Right kidney (tissue), 9 donors: ENCODE measurements around the gene PIGW.

Experiments used
- DNase-seq: peaks from one replicate; pipeline ENCODE4 v3.0.0-alpha.2; 2016
- long read RNA-seq, 8 donors: transcript quantifications; one replicate each; lab custom pipeline, GENCODE V29; 2026

The PIGW gene, protein sequence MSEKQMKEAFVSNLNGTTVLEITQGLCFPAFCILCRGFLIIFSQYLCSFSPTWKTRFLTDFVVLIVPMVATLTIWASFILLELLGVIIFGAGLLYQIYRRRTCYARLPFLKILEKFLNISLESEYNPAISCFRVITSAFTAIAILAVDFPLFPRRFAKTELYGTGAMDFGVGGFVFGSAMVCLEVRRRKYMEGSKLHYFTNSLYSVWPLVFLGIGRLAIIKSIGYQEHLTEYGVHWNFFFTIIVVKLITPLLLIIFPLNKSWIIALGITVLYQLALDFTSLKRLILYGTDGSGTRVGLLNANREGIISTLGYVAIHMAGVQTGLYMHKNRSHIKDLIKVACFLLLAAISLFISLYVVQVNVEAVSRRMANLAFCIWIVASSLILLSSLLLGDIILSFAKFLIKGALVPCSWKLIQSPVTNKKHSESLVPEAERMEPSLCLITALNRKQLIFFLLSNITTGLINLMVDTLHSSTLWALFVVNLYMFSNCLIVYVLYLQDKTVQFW
- long read RNA-seq, donor 1, partial matches to known transcripts, result 5 of 10 reads
- long read RNA-seq, donor 1, other reads (novel, unspliced or antisense), result 0 of 10 reads
- long read RNA-seq, donor 2, partial matches to known transcripts, result 0 of 4 reads
- long read RNA-seq, donor 2, other reads (novel, unspliced or antisense), result 0 of 4 reads
- long read RNA-seq, donor 3, partial matches to known transcripts, result 0 of 2 reads
- long read RNA-seq, donor 3, other reads (novel, unspliced or antisense), result 0 of 2 reads
- long read RNA-seq, donor 4, partial matches to known transcripts, result 0 of 7 reads
- long read RNA-seq, donor 4, other reads (novel, unspliced or antisense), result 0 of 7 reads
- long read RNA-seq, donor 5, partial matches to known transcripts, result 0 of 6 reads
- long read RNA-seq, donor 5, other reads (novel, unspliced or antisense), result 0 of 6 reads
- long read RNA-seq, donor 6, partial matches to known transcripts, result 0 of 2 reads
- long read RNA-seq, donor 6, other reads (novel, unspliced or antisense), result 0 of 2 reads
- long read RNA-seq, donor 7, result 0 reads
- long read RNA-seq, donor 8, transcript PIGW-204 (2 exons, 2,312 nt), result major isoform, 5 of 7 reads
- long read RNA-seq, donor 8, partial matches to known transcripts, result 0 of 7 reads
- long read RNA-seq, donor 8, other reads (novel, unspliced or antisense), result 0 of 7 reads

GRCh38 chr17:36534840-36535668, at the start of gene PIGW, which contains the start of gene MYO19:
TSS of gene PIGW (plus strand) at chr17:36534987. CDS start at chr17:36537102, 2,115 bp downstream.
TSS of gene MYO19 (minus strand) at chr17:36534868. CDS start at chr17:36532538, 2,330 bp downstream.
- peak; percentile 98 for DNase-seq

- no peak for DNase-seq
Observed at GRCh38 chr17:36485027-36485426, 49.8 kb upstream of the PIGW start.

GRCh38 chr17:36485805-36486203, 49.0 kb upstream of the PIGW start:
- DNase-seq, result no peak

- peak; percentile 73 for DNase-seq
Observed at GRCh38 chr17:36486204-36487194, 48.3 kb upstream of the PIGW start, which contains the start of gene ZNHIT3. TSS of gene ZNHIT3 (plus strand) at chr17:36486681. CDS start at chr17:36486700, 19 bp downstream.

DNA sequence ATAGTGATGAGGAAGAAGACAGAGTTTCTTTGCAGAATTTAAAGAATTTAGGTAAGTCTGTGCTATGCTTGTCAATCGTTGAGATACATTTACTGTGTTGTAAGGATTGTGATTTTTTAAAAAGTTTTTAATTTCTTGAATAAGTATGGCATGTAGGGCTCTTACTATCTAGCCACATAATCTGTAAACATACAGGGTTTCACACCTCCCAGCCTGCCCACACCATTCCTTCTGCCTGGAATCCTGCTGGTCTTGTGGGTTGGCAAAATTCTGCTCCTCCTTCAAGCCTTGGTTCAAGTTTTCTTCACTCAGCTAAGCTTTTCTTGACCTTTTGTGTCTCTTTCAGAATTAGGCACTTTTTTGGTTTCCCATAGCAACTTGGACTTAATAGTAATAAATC, 40.8 kb upstream of the PIGW start:
- no peak for DNase-seq

DNA sequence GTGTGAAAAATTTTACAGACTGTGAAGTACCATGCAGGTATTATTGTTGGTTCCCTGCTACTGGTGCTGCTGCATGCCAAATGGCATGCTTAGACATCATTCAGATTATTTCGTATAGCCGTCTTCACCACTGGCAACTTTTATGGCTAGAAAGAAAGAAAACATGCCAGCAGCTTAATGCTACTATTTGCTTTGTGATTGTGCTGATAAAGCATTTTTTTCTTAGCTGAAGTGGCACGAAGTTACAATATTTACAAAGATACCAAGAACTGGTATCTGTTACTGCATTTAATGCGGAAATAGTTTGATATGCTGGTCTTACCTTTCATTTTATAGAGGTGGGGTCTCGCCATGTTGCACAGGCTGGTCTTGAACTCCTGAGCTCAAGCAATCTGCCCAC, 40.1 kb upstream of the PIGW start:
- DNase-seq, result no peak

GRCh38 chr17:36495076-36495578, 39.7 kb upstream of the PIGW start:
- DNase-seq, result no peak

GRCh38 chr17:36496018-36496789, 38.6 kb upstream of the PIGW start:
- DNase-seq, result no peak

DNA sequence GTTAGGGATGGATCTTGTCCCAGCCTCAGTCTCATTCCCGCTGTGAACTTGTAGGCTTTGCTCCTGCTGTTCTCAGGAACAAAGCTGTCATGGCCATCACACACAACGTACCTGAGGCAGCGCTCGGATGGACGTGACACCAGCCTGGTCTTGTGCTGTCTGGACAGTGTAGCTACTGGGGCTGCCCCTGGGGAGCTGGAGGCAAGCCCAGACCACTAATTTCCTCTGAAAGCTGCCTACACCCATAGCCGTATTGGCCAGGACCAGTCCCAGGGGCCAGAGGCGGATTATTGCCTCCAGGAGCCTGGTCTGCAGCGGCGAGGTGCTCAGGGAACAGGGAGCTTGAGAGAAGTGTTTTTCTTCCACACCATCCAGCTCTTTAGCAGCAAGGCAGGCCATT, 36.6 kb upstream of the PIGW start:
- DNase-seq, result no peak

- no peak for DNase-seq
Observed at GRCh38 chr17:36498560-36499300, 36.1 kb upstream of the PIGW start.

- DNase-seq, result no peak
Observed at GRCh38 chr17:36500745-36501225, 34.0 kb upstream of the PIGW start.

DNA sequence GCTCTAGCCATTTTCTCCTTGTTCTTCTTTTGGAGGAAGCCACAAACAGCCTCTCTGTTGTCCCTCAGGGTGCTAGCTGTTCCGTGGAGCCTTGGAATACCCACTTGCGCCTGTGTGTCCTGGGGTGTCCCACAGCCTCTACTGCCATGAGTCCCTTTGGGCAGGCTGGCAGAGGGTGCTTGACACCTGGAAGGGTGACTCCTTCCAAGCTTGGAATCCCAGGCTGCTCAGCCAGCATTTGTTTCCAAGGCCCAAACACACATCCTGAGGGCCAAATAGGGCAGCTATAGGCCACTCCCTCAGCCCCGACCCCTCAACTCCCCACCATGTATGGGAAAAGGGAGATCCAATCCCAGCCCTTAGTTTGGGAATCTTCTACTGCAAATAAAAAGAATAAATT, 33.4 kb upstream of the PIGW start:
- DNase-seq, result no peak

GRCh38 chr17:36501963-36502362, 32.8 kb upstream of the PIGW start:
- no peak for DNase-seq

DNA sequence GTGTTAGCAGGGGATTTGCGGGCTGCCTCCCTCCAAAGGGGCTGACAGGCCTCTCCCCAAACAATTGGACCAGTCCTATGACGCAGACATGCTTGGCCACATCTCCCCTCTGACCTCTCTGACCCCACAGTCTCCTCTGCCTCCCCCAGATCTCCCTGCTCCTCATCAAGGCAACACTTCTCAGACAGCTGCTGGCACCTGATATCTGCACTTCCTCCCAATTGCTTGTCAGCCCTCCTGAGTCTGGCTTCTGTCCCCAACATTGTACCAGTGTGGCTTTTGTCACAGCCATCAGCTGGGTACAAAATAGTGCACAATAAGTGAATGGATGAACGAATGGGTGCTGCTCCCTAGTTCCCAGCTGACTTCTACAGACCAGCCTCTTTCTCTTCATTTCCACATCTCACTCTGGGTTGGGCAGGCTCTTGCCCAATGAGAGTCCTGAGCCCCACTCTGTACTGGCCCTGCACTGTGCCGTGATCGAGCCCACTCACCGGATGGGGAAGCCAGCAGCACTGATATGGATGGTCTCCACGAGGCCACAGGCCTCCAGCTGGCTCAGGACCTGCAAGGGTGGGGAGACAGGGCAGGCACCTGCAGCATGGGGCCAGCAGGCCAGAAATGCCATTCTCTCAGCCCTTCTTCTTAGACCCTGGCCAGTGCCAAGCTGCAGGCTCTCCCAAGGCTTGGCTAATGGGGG, 31.2 kb upstream of the PIGW start:
- no peak for DNase-seq

- DNase-seq, result no peak
Observed at GRCh38 chr17:36504156-36504545, 30.6 kb upstream of the PIGW start.

GRCh38 chr17:36505171-36505570, 29.6 kb upstream of the PIGW start:
- no peak for DNase-seq

DNA sequence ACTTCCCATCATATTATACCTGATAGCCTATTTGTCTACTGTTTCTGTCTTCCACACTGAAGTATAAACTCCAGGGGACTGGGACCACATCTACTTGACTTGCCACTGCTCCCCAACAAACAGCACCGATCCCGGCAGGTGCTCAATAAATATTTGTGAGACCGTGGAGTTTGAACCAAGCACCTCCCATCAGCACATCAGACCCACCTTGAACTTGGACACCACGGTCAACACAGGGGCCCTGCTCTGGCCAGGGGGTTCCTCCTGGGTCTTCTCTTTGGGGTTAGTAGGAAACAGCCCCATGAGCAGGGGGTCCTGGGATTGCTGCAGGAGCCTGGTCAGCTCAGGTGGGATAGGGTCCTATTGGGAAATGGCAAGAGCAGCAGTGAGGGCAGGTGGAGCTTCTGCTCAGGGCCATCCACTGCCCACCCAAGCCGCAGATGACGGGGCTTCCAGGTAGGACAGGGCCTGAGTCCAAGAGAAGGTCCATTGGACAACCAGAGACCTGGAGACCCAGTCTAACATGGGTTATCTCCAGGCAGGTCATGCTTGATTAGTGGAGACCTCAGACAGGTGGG, 28.4 kb upstream of the PIGW start:
- no peak for DNase-seq
